ENCODE data around the gene ZNF598. TPM values are rescaled to one million over a fixed set of nuclear protein-coding genes. Genes with fewer than 3 reads are reported as not detected.
"Not testable (repeated sequence)": the region's sequence is repeated elsewhere in the genome, so short reads cannot be mapped to it uniquely, and the experiment has no call there.

Gene ZNF598
- total and polyA plus RNA-seq, 8 donors: 26.0 to 93.6 (median 50.8) TPM

GRCh38 chr16:1961651-1962067 is 48.0 kb downstream of the ZNF598 start:
- 61% methylated on average over 6 of the region's 6 CpGs for WGBS, 2 donors
- no peak for FAIRE-seq
- intact Hi-C loops (cut with DNase I): no loop called here
- Histone ChIP-seq H3K36me3 (peaks cover 0 to 20% (median 10%) of the 10 kb centered on the region in 3 donors), H3K27me3 (no peaks in the 10 kb centered on the region), H3K9me3 (no peaks in the 10 kb centered on the region), H3K4me1 (peaks cover 0 to 25% (median 20%) of the 10 kb centered on the region in 3 donors), H3K4me3 (no peak overlapping the region), H3K27ac (no peak overlapping the region)
- DNase-seq: peak in 2 of 6 donors; percentile 43 to 45
- no peak for ATAC-seq
- no peak for TF ChIP-seq CTCF (IDR thresholded peaks at IDR 0.05)

GRCh38 chr16:1960665-1961630 is 48.7 kb downstream of the ZNF598 start:
- no peak overlapping the region for H3K27ac ChIP-seq
- FAIRE-seq: no peak
- no peak for ATAC-seq
- DNase-seq: peak in 2 of 6 donors; percentile 24 to 55
- peaks cover 0 to 23% (median 20%) of the 10 kb centered on the region in 3 donors for H3K4me1 ChIP-seq
- peaks cover 0 to 20% (median 10%) of the 10 kb centered on the region in 3 donors for H3K36me3 ChIP-seq
- 43 to 45% methylated on average over 20 of the region's 20 CpGs for WGBS, 2 donors
- peak overlapping the region in 3 of 4 donors; percentile 32 to 84 (median 72) for H3K4me3 ChIP-seq
- intact Hi-C loops (cut with DNase I): no loop called here
- no peaks in the 10 kb centered on the region for H3K27me3 ChIP-seq
- H3K9me3 ChIP-seq: no peaks in the 10 kb centered on the region
- no peak for TF ChIP-seq CTCF (IDR thresholded peaks at IDR 0.05)

GRCh38 chr16:1959269-1960039 is 50.2 kb downstream of the ZNF598 start, which contains the start of gene NDUFB10:
Gene NDUFB10 (plus strand): TSS chr16:1959538. CDS start chr16:1959625, 87 bp downstream.
- WGBS, 2 donors: 0 to 1% methylated on average over 73 to 79 of the region's 79 CpGs
- no peaks in the 10 kb centered on the region for H3K9me3 ChIP-seq
- intact Hi-C loops (cut with DNase I): no loop called here
- no peaks in the 10 kb centered on the region for H3K27me3 ChIP-seq
- peaks cover 0 to 21% (median 17%) of the 10 kb centered on the region in 3 donors for H3K4me1 ChIP-seq
- peaks cover 0 to 20% (median 10%) of the 10 kb centered on the region in 3 donors for H3K36me3 ChIP-seq
- H3K4me3 ChIP-seq: peak within 1 kb of the TSS; percentile 32 to 91 (median 78)
- ATAC-seq (peak; percentile 86 to 93 (median 90)), FAIRE-seq (no peak), DNase-seq (peak; percentile 89 to 99 (median 96))
- TF ChIP-seq CTCF (IDR thresholded peaks at IDR 0.05): peak; percentile 25 to 56 (median 51)
- H3K27ac ChIP-seq: peak within 1 kb of the TSS; percentile 35 to 79 (median 66)

GRCh38 chr16:1958715-1959268 is 50.8 kb downstream of the ZNF598 start:
- TF ChIP-seq CTCF (IDR thresholded peaks at IDR 0.05): no peak
- WGBS, 2 donors: 23 to 25% methylated on average over 14 of the region's 14 CpGs
- H3K4me1 ChIP-seq: peaks cover 0 to 26% (median 17%) of the 10 kb centered on the region in 3 donors
- H3K27ac ChIP-seq: peak overlapping the region in 1 of 4 donors; percentile 79
- H3K36me3 ChIP-seq: peaks cover 0 to 20% (median 10%) of the 10 kb centered on the region in 3 donors
- FAIRE-seq: no peak
- intact Hi-C loops (cut with DNase I): no loop called here
- ATAC-seq: peak in 1 of 4 donors; percentile 0
- no peaks in the 10 kb centered on the region for H3K9me3 ChIP-seq
- H3K4me3 ChIP-seq: peak overlapping the region in 2 of 4 donors; percentile 72 to 84
- no peaks in the 10 kb centered on the region for H3K27me3 ChIP-seq
- peak in 5 of 6 donors; percentile 28 to 82 (median 67) for DNase-seq

GRCh38 chr16:1958143-1958491 is 51.5 kb downstream of the ZNF598 start:
- FAIRE-seq; intact Hi-C loops (cut with DNase I): not testable (repeated sequence)
- peak in 3 of 6 donors; percentile 55 to 76 (median 64) for DNase-seq

GRCh38 chr16:1957434-1958142 is 52.0 kb downstream of the ZNF598 start:
- H3K27ac ChIP-seq: not testable (repeated sequence)
- WGBS, 2 donors: 83 to 86% methylated on average over 21 of the region's 22 CpGs

More at GRCh38 chr16:1958143-1958491, 51.5 kb downstream of the ZNF598 start:
- not testable (repeated sequence) for H3K9me3 ChIP-seq, H3K27ac ChIP-seq, H3K4me3 ChIP-seq, H3K27me3 ChIP-seq, ATAC-seq
- H3K4me1 ChIP-seq: peaks cover 0 to 20% (median 12%) of the 10 kb centered on the region in 3 donors
- WGBS, 2 donors: 62 to 72% methylated on average over 23 to 30 of the region's 30 CpGs
- peaks cover 0 to 20% (median 10%) of the 10 kb centered on the region in 3 donors for H3K36me3 ChIP-seq

More at GRCh38 chr16:1957434-1958142, 52.0 kb downstream of the ZNF598 start:
- peaks cover 0 to 15% (median 10%) of the 10 kb centered on the region in 3 donors for H3K36me3 ChIP-seq
- H3K9me3 ChIP-seq; H3K4me3 ChIP-seq; DNase-seq; H3K27me3 ChIP-seq; FAIRE-seq; ATAC-seq; intact Hi-C loops (cut with DNase I): not testable (repeated sequence)
- peaks cover 0 to 17% (median 8%) of the 10 kb centered on the region in 3 donors for H3K4me1 ChIP-seq
